Natural killer cell (primary cell): Measurements from ENCODE around the gene ZG16B. TPM values are rescaled to one million over a fixed set of nuclear protein-coding genes. Genes with fewer than 3 reads are reported as not detected.
A peak's percentile ranks its signal among the peaks of the same experiment; 100 is the strongest.

Experiments used
- ATAC-seq, 3 donors: fragments of 150-1000 bp in 2 of 3; fragments of 200-7000 bp in 1 of 3; cut with Tn5 transposase; 1 replicate in 1 of 3; 2 replicates in 2 of 3; pipeline ENCODE4 v1.10.0; 2021; ENCODE audit warnings: mild to moderate bottlenecking in 2 of 3, moderate library complexity in 2 of 3
- DNase-seq, 2 donors: peaks; one replicate each; pipeline versions ENCODE4 v3.0.0 to v3.0.0-alpha.2; 2013 to 2021; ENCODE audit warnings: mixed read lengths in 1 of 2
- H3K27ac ChIP-seq: one replicate; pipeline ENCODE4 v1.5.1; 2013; ENCODE audit warnings: mild to moderate bottlenecking, low read length
- H3K27me3 ChIP-seq: one replicate; pipeline ENCODE4 v1.6.1; 2013; ENCODE audit warnings: low read length; ENCODE audit not compliant: control insufficient read depth, insufficient read depth
- H3K36me3 ChIP-seq: one replicate; pipeline ENCODE4 v1.6.1; 2013; ENCODE audit warnings: low read length; ENCODE audit not compliant: control insufficient read depth, insufficient read depth
- H3K4me1 ChIP-seq: one replicate; pipeline ENCODE4 v1.6.1; 2013; ENCODE audit warnings: low read length; ENCODE audit not compliant: control insufficient read depth, insufficient read depth
- H3K4me3 ChIP-seq: one replicate; pipeline ENCODE4 v1.5.1; 2013; ENCODE audit warnings: low read length
- H3K9me3 ChIP-seq: one replicate; pipeline ENCODE4 v1.6.1; 2013; ENCODE audit warnings: low read length; ENCODE audit not compliant: control insufficient read depth, insufficient read depth
- H3K27ac Mint-ChIP-seq, 2 donors: one replicate each; pipeline ENCODE4 v1.8.0; 2022; ENCODE audit warnings: mild to moderate bottlenecking in 2 of 2, mixed read lengths in 2 of 2, moderate library complexity in 1 of 2
- H3K27me3 Mint-ChIP-seq, 2 donors: one replicate each; pipeline ENCODE4 v1.8.0; 2022; ENCODE audit warnings: low read depth in 2 of 2, mixed read lengths in 2 of 2
- H3K36me3 Mint-ChIP-seq: one replicate; pipeline ENCODE4 v1.8.0; 2022; ENCODE audit warnings: mixed read lengths
- H3K4me1 Mint-ChIP-seq, 2 donors: one replicate each; pipeline ENCODE4 v1.8.0; 2022; ENCODE audit warnings: mixed read lengths in 2 of 2
- H3K4me3 Mint-ChIP-seq: one replicate; pipeline ENCODE4 v1.8.0; 2022; ENCODE audit warnings: mild to moderate bottlenecking, moderate library complexity, mixed read lengths
- H3K9me3 Mint-ChIP-seq, 2 donors: one replicate each; pipeline ENCODE4 v1.8.0; 2022; ENCODE audit warnings: mixed read lengths in 2 of 2
- WGBS: methylation state at CpG from one replicate; pipeline ENCODE4 v1.1.7; 2013; ENCODE audit warnings: missing lambda C conversion rate; ENCODE audit not compliant: insufficient coverage; 5-methylcytosine and 5-hydroxymethylcytosine counted together
- intact Hi-C: fragments of 100-400 bp; cut with micrococcal nuclease; formaldehyde crosslinking; loops from one replicate; pipeline ENCODE4 v1.14.2; 2022
- total RNA-seq, 4 donors: library from RNA; stranded (reverse); fragments of 120-200 nt in 1 of 4; gene quantifications; one replicate each; pipeline versions ENCODE4 v1.2.3 to v1.2.4, GENCODE V29; 2013 to 2022
- TF ChIP-seq, protein P1 (sequence below): fragments of 200-600 bp; IDR thresholded peaks from one replicate; pipeline ENCODE4 v1.8.0; 2022; ENCODE audit warnings: antibody characterized with exemption

Gene ZG16B
- total RNA-seq, 3 donors from 2014 or later (not counting 1 experiment from before 2014, with no cell fraction given) = 0.78 to 1.5 (median 1.1) TPM

DNA sequence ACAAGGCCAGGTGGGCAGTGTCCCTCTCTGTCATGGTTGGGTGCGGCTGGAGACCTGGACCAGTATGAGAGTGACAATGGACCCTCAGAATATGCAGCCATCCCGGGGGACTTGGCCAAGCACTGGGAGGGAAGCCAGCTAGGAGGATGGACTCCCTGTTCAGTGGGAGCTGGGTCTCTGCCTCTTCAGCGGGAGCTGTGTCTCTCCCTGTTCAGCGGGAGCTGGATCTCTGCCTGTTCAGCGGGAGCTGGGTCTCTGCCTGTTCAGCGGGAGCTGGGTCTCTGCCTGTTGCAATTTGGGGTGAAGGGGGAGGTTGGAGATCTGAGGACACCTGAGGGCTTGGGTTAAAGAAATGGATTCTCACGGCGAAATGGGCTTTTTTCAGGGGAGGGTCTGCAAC lies 38.9 kb upstream of the ZG16B start:
- intact Hi-C loops = no loop called here
- no peaks in the 10 kb centered on the region for H3K9me3 ChIP-seq
- TF ChIP-seq, protein P1, sequence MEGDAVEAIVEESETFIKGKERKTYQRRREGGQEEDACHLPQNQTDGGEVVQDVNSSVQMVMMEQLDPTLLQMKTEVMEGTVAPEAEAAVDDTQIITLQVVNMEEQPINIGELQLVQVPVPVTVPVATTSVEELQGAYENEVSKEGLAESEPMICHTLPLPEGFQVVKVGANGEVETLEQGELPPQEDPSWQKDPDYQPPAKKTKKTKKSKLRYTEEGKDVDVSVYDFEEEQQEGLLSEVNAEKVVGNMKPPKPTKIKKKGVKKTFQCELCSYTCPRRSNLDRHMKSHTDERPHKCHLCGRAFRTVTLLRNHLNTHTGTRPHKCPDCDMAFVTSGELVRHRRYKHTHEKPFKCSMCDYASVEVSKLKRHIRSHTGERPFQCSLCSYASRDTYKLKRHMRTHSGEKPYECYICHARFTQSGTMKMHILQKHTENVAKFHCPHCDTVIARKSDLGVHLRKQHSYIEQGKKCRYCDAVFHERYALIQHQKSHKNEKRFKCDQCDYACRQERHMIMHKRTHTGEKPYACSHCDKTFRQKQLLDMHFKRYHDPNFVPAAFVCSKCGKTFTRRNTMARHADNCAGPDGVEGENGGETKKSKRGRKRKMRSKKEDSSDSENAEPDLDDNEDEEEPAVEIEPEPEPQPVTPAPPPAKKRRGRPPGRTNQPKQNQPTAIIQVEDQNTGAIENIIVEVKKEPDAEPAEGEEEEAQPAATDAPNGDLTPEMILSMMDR = no peak
- Mint-ChIP-seq H3K4me1 (peaks cover 0 to 9% of the 10 kb centered on the region in 2 donors), H3K27ac (no peak overlapping the region), H3K27me3 (peaks cover 12 to 21% of the 10 kb centered on the region in 2 donors), H3K9me3 (no peaks in the 10 kb centered on the region), H3K4me3 (no peak overlapping the region), H3K36me3 (no peaks in the 10 kb centered on the region)
- ATAC-seq = no peak
- H3K27me3 ChIP-seq = peaks cover 5% of the 10 kb centered on the region
- no peak overlapping the region for H3K4me3 ChIP-seq
- H3K27ac ChIP-seq = no peak overlapping the region
- no peaks in the 10 kb centered on the region for H3K36me3 ChIP-seq
- WGBS = 88% methylated on average over 8 of the region's 8 CpGs
- H3K4me1 ChIP-seq = peaks cover 12% of the 10 kb centered on the region
- DNase-seq = no peak

DNA sequence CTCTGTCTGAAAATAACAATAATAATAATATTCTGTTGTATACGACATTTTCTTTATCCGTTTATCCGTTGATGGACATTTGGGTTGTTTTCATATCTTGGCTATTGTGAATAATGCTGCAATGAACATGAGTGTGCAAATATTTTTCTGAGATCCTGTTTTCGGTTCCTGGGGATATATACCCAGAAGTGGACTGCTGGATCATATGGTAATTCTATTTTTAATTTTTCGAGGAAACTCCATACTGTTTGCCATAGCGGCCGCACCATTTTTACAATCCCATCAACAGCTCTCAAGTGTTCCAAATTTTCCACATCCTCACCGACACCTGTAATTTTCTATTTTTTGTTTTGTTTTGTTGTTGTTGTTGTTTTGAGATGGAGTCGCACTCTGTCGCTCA lies 37.2 kb upstream of the ZG16B start:
- TF ChIP-seq, protein P1 = no peak
- Mint-ChIP-seq H3K9me3 (no peaks in the 10 kb centered on the region), H3K36me3 (no peaks in the 10 kb centered on the region), H3K27ac (no peak overlapping the region), H3K4me1 (no peaks in the 10 kb centered on the region), H3K4me3 (no peak overlapping the region), H3K27me3 (peaks cover 12 to 16% of the 10 kb centered on the region in 2 donors)
- DNase-seq (no peak), ATAC-seq (no peak)
- H3K36me3 ChIP-seq = no peaks in the 10 kb centered on the region
- WGBS = 83% methylated on average over 7 of the region's 10 CpGs
- no peak overlapping the region for H3K27ac ChIP-seq
- no peak overlapping the region for H3K4me3 ChIP-seq
- H3K27me3 ChIP-seq = peaks cover 2% of the 10 kb centered on the region
- intact Hi-C loops = no loop called here
- peaks cover under 1% of the 10 kb centered on the region for H3K4me1 ChIP-seq
- H3K9me3 ChIP-seq = no peaks in the 10 kb centered on the region

DNA sequence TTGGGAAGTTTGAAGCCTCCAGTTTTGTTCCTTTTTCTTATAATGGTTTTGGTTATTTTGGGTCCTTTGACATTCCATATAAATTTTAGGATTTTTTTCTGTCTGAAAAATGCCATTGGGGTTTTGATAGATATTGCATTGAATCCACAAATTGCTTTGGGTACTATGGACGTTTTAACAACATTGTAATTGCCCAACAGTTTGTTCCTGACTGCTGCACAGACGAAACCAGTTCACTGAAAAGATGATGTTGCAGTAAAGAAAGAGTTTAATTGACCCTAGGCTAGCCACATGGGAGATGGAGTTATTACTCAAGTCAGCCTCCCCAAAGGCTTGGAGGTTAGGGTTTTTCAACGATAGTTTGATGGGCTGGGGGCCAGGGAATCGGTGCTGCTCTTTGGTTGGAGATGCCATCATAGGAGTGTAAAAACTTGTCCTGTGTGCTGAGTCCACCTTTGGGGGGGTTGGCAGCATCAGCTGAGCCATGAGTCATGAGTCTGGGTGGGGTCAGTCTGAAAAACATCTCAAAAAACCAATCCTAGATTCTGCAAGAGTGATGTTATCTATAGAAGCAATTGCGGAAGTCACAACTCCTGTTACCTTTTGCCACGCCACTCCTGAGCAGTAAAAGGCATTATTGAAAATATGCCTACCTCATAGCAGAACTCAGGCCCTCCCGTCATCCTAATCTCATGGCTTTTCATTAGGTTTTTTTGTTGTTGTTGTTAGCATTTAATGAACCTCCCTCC lies 34.5 kb upstream of the ZG16B start:
- DNase-seq = no peak
- Mint-ChIP-seq H3K9me3 (no peaks in the 10 kb centered on the region), H3K4me1 (no peaks in the 10 kb centered on the region), H3K4me3 (no peak overlapping the region), H3K27ac (no peak overlapping the region), H3K27me3 (peaks cover 12 to 13% of the 10 kb centered on the region in 2 donors), H3K36me3 (no peaks in the 10 kb centered on the region)
- peak in 1 of 3 donors; percentile 60 for ATAC-seq
- H3K4me1 ChIP-seq = no peaks in the 10 kb centered on the region
- no peaks in the 10 kb centered on the region for H3K27me3 ChIP-seq
- H3K36me3 ChIP-seq = no peaks in the 10 kb centered on the region
- TF ChIP-seq, protein P1 = no peak
- H3K27ac ChIP-seq = no peak overlapping the region
- intact Hi-C loops = no loop called here
- H3K4me3 ChIP-seq = no peak overlapping the region
- 70% methylated on average over 6 of the region's 7 CpGs for WGBS
- H3K9me3 ChIP-seq = no peaks in the 10 kb centered on the region
